IMR-90 (cell line): ENCODE results near the gene PRTG. TPM values are rescaled to one million over a fixed set of nuclear protein-coding genes. Genes with fewer than 3 reads are reported as not detected.

Experiments
- ATAC-seq: fragments of 200-7000 bp; cut with Tn5 transposase; 2 replicates; pipeline ENCODE4 v1.9.1; 2020; ENCODE audit warnings: low read depth, mild to moderate bottlenecking, moderate library complexity
- BruUV-seq: library from RNA; stranded (reverse); fragments of 400-500 nt; replicated peaks from 2 replicates; lab custom pipeline; 2021; lab: Mats Ljungman, UMichigan
- CTCF ChIA-PET: fragments of 300-600 bp; formaldehyde crosslinking; extraction: SDS; loops from one replicate; lab custom pipeline; 2021; ENCODE audit warnings: antibody characterized with exemption; lab: Yijun Ruan, JAX
- POLR2A ChIA-PET: fragments of 300-600 bp; sonication (Branson Sonifier 250); formaldehyde crosslinking; loops from one replicate; lab custom pipeline; 2022; ENCODE audit warnings: antibody characterized with exemption; ENCODE audit not compliant: unreplicated experiment; lab: Charles Lee
- DNase-seq: peaks from one replicate; pipeline ENCODE4 v3.0.0; 2013
- H2AFZ ChIP-seq: replicated peaks from 2 replicates; pipeline ENCODE3; 2013; ENCODE audit warnings: low read length, mild to moderate bottlenecking; ENCODE audit not compliant: poor library complexity
- H2AK5ac ChIP-seq: 2 replicates; pipeline ENCODE4 v1.6.1; 2013; ENCODE audit warnings: low read depth, low read length, inconsistent platforms
- H2AK9ac ChIP-seq: replicated peaks from 2 replicates; pipeline ENCODE3; 2013; ENCODE audit warnings: mild to moderate bottlenecking, low read depth, low read length, moderate library complexity; ENCODE audit not compliant: poor library complexity
- H2BK120ac ChIP-seq: 2 replicates; pipeline ENCODE4 v1.6.1; 2013; ENCODE audit warnings: low read depth, low read length, inconsistent platforms
- H2BK15ac ChIP-seq: 3 replicates; pipeline ENCODE4 v1.6.1; 2013; ENCODE audit warnings: low read depth, low read length, inconsistent platforms
- H2BK20ac ChIP-seq: 2 replicates; pipeline ENCODE4 v1.6.1; 2013; ENCODE audit warnings: low read depth, mild to moderate bottlenecking, inconsistent platforms, low read length, moderate library complexity
- H2BK5ac ChIP-seq: 2 replicates; pipeline ENCODE4 v1.6.1; 2013; ENCODE audit warnings: mild to moderate bottlenecking, low read depth, low read length, inconsistent platforms; ENCODE audit not compliant: poor library complexity, severe bottlenecking
- H3K14ac ChIP-seq: replicated peaks from 2 replicates; pipeline ENCODE4 v1.6.1; 2013; ENCODE audit warnings: low read depth, low read length, inconsistent platforms
- H3K18ac ChIP-seq: 2 replicates; pipeline ENCODE4 v1.6.1; 2013; ENCODE audit warnings: low read depth, low read length, control low read depth
- H3K23ac ChIP-seq: 2 replicates; pipeline ENCODE4 v1.6.1; 2013; ENCODE audit warnings: low read depth, low read length, inconsistent platforms
- H3K27ac ChIP-seq: 2 replicates; pipeline ENCODE4 v1.5.1; 2013; ENCODE audit warnings: mild to moderate bottlenecking, control low read depth, low read length; ENCODE audit not compliant: insufficient read depth
- H3K27me3 ChIP-seq: 2 replicates; pipeline ENCODE4 v1.6.1; 2013; ENCODE audit warnings: low read length; ENCODE audit not compliant: control insufficient read depth, insufficient read depth
- H3K36me3 ChIP-seq: 2 replicates; pipeline ENCODE4 v1.6.1; 2013; ENCODE audit warnings: low read length, mixed read lengths; ENCODE audit not compliant: control insufficient read depth, insufficient read depth
- H3K4ac ChIP-seq: 2 replicates; pipeline ENCODE4 v1.6.1; 2013; ENCODE audit warnings: low read depth, low read length, inconsistent platforms
- H3K4me1 ChIP-seq: 2 replicates; pipeline ENCODE4 v1.6.1; 2013; ENCODE audit warnings: low read length, mixed read lengths; ENCODE audit not compliant: control insufficient read depth, insufficient read depth
- H3K4me2 ChIP-seq: 2 replicates; pipeline ENCODE4 v1.6.1; 2013; ENCODE audit warnings: low read depth, mild to moderate bottlenecking, control low read depth, low read length, moderate library complexity
- H3K4me3 ChIP-seq: 2 replicates; pipeline ENCODE4 v1.5.1; 2013; ENCODE audit warnings: low read depth, mild to moderate bottlenecking, control low read depth, low read length, moderate library complexity; ENCODE audit not compliant: insufficient read depth
- H3K56ac ChIP-seq: 2 replicates; pipeline ENCODE4 v1.6.1; 2013; ENCODE audit warnings: low read length, inconsistent platforms; ENCODE audit not compliant: insufficient read depth; ENCODE audit errors: extremely low read depth
- H3K79me1 ChIP-seq, 2 experiments: 2 replicates each; pipeline ENCODE4 v1.6.1; 2013; ENCODE audit warnings: low read length in 2 of 2, inconsistent platforms in 1 of 2, low read depth in 1 of 2
- H3K9ac ChIP-seq: 2 replicates; pipeline ENCODE4 v1.6.1; 2013; ENCODE audit warnings: low read depth, low read length, control low read depth
- H3K9me1 ChIP-seq: 2 replicates; pipeline ENCODE4 v1.6.1; 2013; ENCODE audit warnings: low read length, inconsistent platforms; ENCODE audit not compliant: insufficient read depth
- H3K9me3 ChIP-seq: 2 replicates; pipeline ENCODE4 v1.6.1; 2013; ENCODE audit warnings: low read length; ENCODE audit not compliant: control insufficient read depth, insufficient read depth
- H4K20me1 ChIP-seq: 2 replicates; pipeline ENCODE4 v1.6.1; 2013; ENCODE audit warnings: low read length, inconsistent platforms; ENCODE audit not compliant: insufficient read depth
- H4K5ac ChIP-seq: 2 replicates; pipeline ENCODE4 v1.6.1; 2013; ENCODE audit warnings: mild to moderate bottlenecking, low read depth, low read length, control low read depth
- H4K8ac ChIP-seq, 2 experiments: 2 replicates each; pipeline ENCODE4 v1.6.1; 2013; ENCODE audit warnings: low read depth in 2 of 2, low read length in 2 of 2, control low read depth in 1 of 2, inconsistent platforms in 1 of 2
- H4K91ac ChIP-seq: 2 replicates; pipeline ENCODE4 v1.6.1; 2013; ENCODE audit warnings: low read depth, low read length, inconsistent platforms; ENCODE audit not compliant: insufficient read depth
- BHLHE40 ChIP-seq: fragments of 150-350 bp; IDR thresholded peaks from 2 replicates; pipeline ENCODE4 v1.6.1; 2016; ENCODE audit warnings: mild to moderate bottlenecking, low read depth, low read length
- CEBPB ChIP-seq: IDR thresholded peaks from 2 replicates; pipeline ENCODE4 v1.6.1; 2012; ENCODE audit warnings: low read depth, low read length, improper control_type of control experiment
- CTCF ChIP-seq: conservative IDR thresholded peaks from 2 replicates; pipeline ENCODE4 v1.5.1; 2012; ENCODE audit warnings: mild to moderate bottlenecking, low read depth, low read length, improper control_type of control experiment
- ELK1 ChIP-seq: fragments of 150-350 bp; IDR thresholded peaks from 2 replicates; pipeline ENCODE4 v1.6.1; 2016; ENCODE audit warnings: low read depth, mild to moderate bottlenecking, low read length, moderate library complexity, borderline replicate concordance
- MAFK ChIP-seq: IDR thresholded peaks from 2 replicates; pipeline ENCODE4 v1.6.1; 2012; ENCODE audit warnings: low read depth, low read length, improper control_type of control experiment
- MAZ ChIP-seq: IDR thresholded peaks from 2 replicates; pipeline ENCODE4 v1.6.1; 2012; ENCODE audit warnings: low read depth, mild to moderate bottlenecking, low read length, improper control_type of control experiment, moderate library complexity, borderline replicate concordance
- MXI1 ChIP-seq: IDR thresholded peaks from 2 replicates; pipeline ENCODE4 v1.6.1; 2012; ENCODE audit warnings: low read depth, mild to moderate bottlenecking, low read length, moderate library complexity, borderline replicate concordance
- NFE2L2 ChIP-seq: fragments of 150-350 bp; IDR thresholded peaks from 2 replicates; pipeline ENCODE4 v1.6.1; 2016; ENCODE audit warnings: low read depth, mild to moderate bottlenecking, low read length
- POLR2A ChIP-seq: IDR thresholded peaks from 2 replicates; pipeline ENCODE4 v1.6.1; 2012; ENCODE audit warnings: mild to moderate bottlenecking, low read depth, low read length
- RAD21 ChIP-seq: IDR thresholded peaks from 2 replicates; pipeline ENCODE4 v1.6.1; 2012; ENCODE audit warnings: low read length, improper control_type of control experiment
- RCOR1 ChIP-seq: IDR thresholded peaks from 2 replicates; pipeline ENCODE4 v1.6.1; 2012; ENCODE audit warnings: mild to moderate bottlenecking, low read length, improper control_type of control experiment; ENCODE audit not compliant: insufficient replicate concordance
- RFX5 ChIP-seq: IDR thresholded peaks from 2 replicates; pipeline ENCODE4 v1.8.0; 2012; ENCODE audit warnings: low read depth, mild to moderate bottlenecking, low read length, moderate library complexity
- SMC3 ChIP-seq: fragments of 150-350 bp; IDR thresholded peaks from 2 replicates; pipeline ENCODE4 v1.6.1; 2016; ENCODE audit warnings: low read depth, mild to moderate bottlenecking, antibody characterized with exemption, low read length, moderate library complexity
- USF2 ChIP-seq: fragments of 150-350 bp; IDR thresholded peaks from 2 replicates; pipeline ENCODE4 v1.6.1; 2017; ENCODE audit warnings: mild to moderate bottlenecking, antibody characterized with exemption, low read length, low read depth
- WGBS, 2 experiments: methylation state at CpG; one replicate each; pipeline versions ENCODE4 v1.1.5 to v1.1.7; 2013; ENCODE audit warnings: missing lambda C conversion rate in 2 of 2; ENCODE audit not compliant: insufficient read length in 1 of 2; ENCODE audit errors: extremely low coverage in 2 of 2; 5-methylcytosine and 5-hydroxymethylcytosine counted together
- dilution Hi-C: fragments of 300-500 bp; cut with HindIII; formaldehyde crosslinking; loops from one replicate; pipeline ENCODE4 v1.14.3; 2018; ENCODE audit warnings: low sequenced_read_pairs; ENCODE audit not compliant: unreplicated experiment
- in situ Hi-C: fragments of 300-500 bp; cut with MboI; formaldehyde crosslinking; loops from 3 replicates; pipeline ENCODE4 v1.14.3; 2019; ENCODE audit warnings: low sequenced_read_pairs, inconsistent platforms, mixed read lengths
- intact Hi-C: fragments of 100-400 bp; cut with micrococcal nuclease; formaldehyde crosslinking; loops from 2 replicates; pipeline ENCODE4 v1.10.0; 2022
- polyA plus RNA-seq, 3 experiments: library from polyadenylated mRNA; depleted of rRNA; stranded (reverse); fragments of >200 nt; gene quantifications; 2 replicates each; pipeline ENCODE4 v1.2.3, GENCODE V29; 2012; ENCODE audit warnings: low replicate concordance in 1 of 3
- total RNA-seq: library from RNA; depleted of rRNA; stranded (reverse); fragments of >200 nt; gene quantifications from 2 replicates; pipeline ENCODE4 v1.2.3, GENCODE V29; 2012

PRTG gene
- total and polyA plus RNA-seq, 2 of the 4 experiments (the other 2 are of a cell fraction): 0.99 to 1.4 TPM

GRCh38 chr15:55627730-55628368 lies 115.1 kb downstream of the PRTG start (continued):
- TF ChIP-seq MAFK: no peak
- TF ChIP-seq NFE2L2: no peak

- ATAC-seq (no peak), DNase-seq (no peak)
- no peaks in the 10 kb centered on the region for H3K9me3 ChIP-seq
- no peak overlapping the region for H2BK15ac ChIP-seq
- dilution Hi-C loops: no loop called here
- H2AFZ ChIP-seq: no peak overlapping the region
- peak overlapping the region; percentile 2 for H2AK9ac ChIP-seq
- BruUV-seq: no TSS peak
- no peak overlapping the region for H4K91ac ChIP-seq
- no peak overlapping the region for H4K8ac ChIP-seq
- no peak overlapping the region for H3K4ac ChIP-seq
- no peak overlapping the region for H3K4me2 ChIP-seq
- TF ChIP-seq POLR2A (no peak), BHLHE40 (no peak), NFE2L2 (no peak), RAD21 (no peak), MAZ (no peak), CEBPB (no peak), SMC3 (no peak), ELK1 (no peak), CTCF (no peak), MXI1 (no peak), RCOR1 (no peak), USF2 (no peak), RFX5 (no peak), MAFK (no peak)
- POLR2A ChIA-PET: no interaction called here
- in situ Hi-C loops: no loop called here
- 100% methylated on average over 1 of the region's 6 CpGs; no CpG with 5 or more reads in 1 of the 2 experiments for WGBS, 2 experiments
- H3K79me1 ChIP-seq: no peaks in the 10 kb centered on the region
- H3K14ac ChIP-seq: no peak overlapping the region
- no peaks in the 10 kb centered on the region for H3K36me3 ChIP-seq
- H3K4me1 ChIP-seq: no peaks in the 10 kb centered on the region
- CTCF ChIA-PET: no interaction called here
- no peak overlapping the region for H3K23ac ChIP-seq
- H3K4me3 ChIP-seq: no peak overlapping the region
- no peak overlapping the region for H3K27ac ChIP-seq
- H2BK120ac ChIP-seq: no peak overlapping the region
- no peak overlapping the region for H2AK5ac ChIP-seq
- no peak overlapping the region for H2BK20ac ChIP-seq
- H4K5ac ChIP-seq: no peak overlapping the region
- no peaks in the 10 kb centered on the region for H3K27me3 ChIP-seq
- no peaks in the 10 kb centered on the region for H4K20me1 ChIP-seq
- no peak overlapping the region for H2BK5ac ChIP-seq
- intact Hi-C loops: no loop called here
- H3K18ac ChIP-seq: no peak overlapping the region
- no peak overlapping the region for H3K56ac ChIP-seq
- no peaks in the 10 kb centered on the region for H3K9me1 ChIP-seq
- no peak overlapping the region for H3K9ac ChIP-seq
Measured at GRCh38 chr15:55619783-55620182, 123.2 kb downstream of the PRTG start.
